ENCODE measurements around the gene PADI3.

The PADI3 gene

GRCh38 chr1:17306921-17307320 lies 58.0 kb downstream of the PADI3 start:
- H3K27me3 ChIP-seq (ENCODE audit: control insufficient read depth, insufficient read depth, low read length), result peaks cover 11% of the 10 kb centered on the region

GRCh38 chr1:17307329-17307728 lies 58.4 kb downstream of the PADI3 start:
- H3K36me3 ChIP-seq (ENCODE audit: control insufficient read depth, insufficient read depth, low read length), result no peaks in the 10 kb centered on the region
- no peak overlapping the region for H3K27ac ChIP-seq (ENCODE audit: low read depth, low read length)
- H3K27me3 ChIP-seq (ENCODE audit: control insufficient read depth, insufficient read depth, low read length), result peaks cover 11% of the 10 kb centered on the region
- no peaks in the 10 kb centered on the region for H3K4me1 ChIP-seq (ENCODE audit: control insufficient read depth, insufficient read depth, low read length)
- H3K4me3 ChIP-seq (ENCODE audit: low read length), result no peak overlapping the region
- H3K9ac ChIP-seq (ENCODE audit: low read length), result no peak overlapping the region

More at GRCh38 chr1:17306921-17307320, 58.0 kb downstream of the PADI3 start:
- Histone ChIP-seq H3K4me3 (ENCODE audit: low read length) (no peak overlapping the region), H3K4me1 (ENCODE audit: control insufficient read depth, insufficient read depth, low read length) (no peaks in the 10 kb centered on the region), H3K9ac (ENCODE audit: low read length) (no peak overlapping the region), H3K36me3 (ENCODE audit: control insufficient read depth, insufficient read depth, low read length) (no peaks in the 10 kb centered on the region), H3K27ac (ENCODE audit: low read depth, low read length) (no peak overlapping the region)

GRCh38 chr1:17307946-17308345 lies 59.0 kb downstream of the PADI3 start, which contains the start of gene PADI4:
TSS of gene PADI4 (plus strand) at chr1:17308197. CDS start at chr1:17308223, 26 bp downstream.
- no peaks in the 10 kb centered on the region for H3K4me1 ChIP-seq (ENCODE audit: control insufficient read depth, insufficient read depth, low read length)
- no peaks in the 10 kb centered on the region for H3K36me3 ChIP-seq (ENCODE audit: control insufficient read depth, insufficient read depth, low read length)
- no peak within 1 kb of the TSS for H3K27ac ChIP-seq (ENCODE audit: low read depth, low read length)
- no peak within 1 kb of the TSS for H3K4me3 ChIP-seq (ENCODE audit: low read length)
- H3K27me3 ChIP-seq (ENCODE audit: control insufficient read depth, insufficient read depth, low read length), result peaks cover 11% of the 10 kb centered on the region
- no peak within 1 kb of the TSS for H3K9ac ChIP-seq (ENCODE audit: low read length)

- Histone ChIP-seq H3K27ac (ENCODE audit: low read depth, low read length) (no peak overlapping the region), H3K9ac (ENCODE audit: low read length) (no peak overlapping the region), H3K36me3 (ENCODE audit: control insufficient read depth, insufficient read depth, low read length) (no peaks in the 10 kb centered on the region), H3K4me3 (ENCODE audit: low read length) (no peak overlapping the region), H3K4me1 (ENCODE audit: control insufficient read depth, insufficient read depth, low read length) (no peaks in the 10 kb centered on the region), H3K27me3 (ENCODE audit: control insufficient read depth, insufficient read depth, low read length) (peaks cover 11% of the 10 kb centered on the region)
Measured at GRCh38 chr1:17308593-17308992, 59.7 kb downstream of the PADI3 start.

- Histone ChIP-seq H3K4me1 (ENCODE audit: control insufficient read depth, insufficient read depth, low read length) (no peaks in the 10 kb centered on the region), H3K4me3 (ENCODE audit: low read length) (no peak overlapping the region), H3K9ac (ENCODE audit: low read length) (no peak overlapping the region), H3K36me3 (ENCODE audit: control insufficient read depth, insufficient read depth, low read length) (no peaks in the 10 kb centered on the region), H3K27me3 (ENCODE audit: control insufficient read depth, insufficient read depth, low read length) (peaks cover 11% of the 10 kb centered on the region), H3K27ac (ENCODE audit: low read depth, low read length) (no peak overlapping the region)
Measured at GRCh38 chr1:17309426-17310067, 60.6 kb downstream of the PADI3 start.

- Histone ChIP-seq H3K4me3 (ENCODE audit: low read length) (no peak overlapping the region), H3K36me3 (ENCODE audit: control insufficient read depth, insufficient read depth, low read length) (no peaks in the 10 kb centered on the region), H3K27ac (ENCODE audit: low read depth, low read length) (no peak overlapping the region), H3K9ac (ENCODE audit: low read length) (no peak overlapping the region), H3K27me3 (ENCODE audit: control insufficient read depth, insufficient read depth, low read length) (peaks cover 11% of the 10 kb centered on the region), H3K4me1 (ENCODE audit: control insufficient read depth, insufficient read depth, low read length) (no peaks in the 10 kb centered on the region)
Measured at GRCh38 chr1:17310068-17310640, 61.3 kb downstream of the PADI3 start.

GRCh38 chr1:17313530-17314309 lies 64.8 kb downstream of the PADI3 start:
- Histone ChIP-seq H3K36me3 (ENCODE audit: control insufficient read depth, insufficient read depth, low read length) (no peaks in the 10 kb centered on the region), H3K9ac (ENCODE audit: low read length) (no peak overlapping the region), H3K27me3 (ENCODE audit: control insufficient read depth, insufficient read depth, low read length) (peaks cover 3% of the 10 kb centered on the region), H3K27ac (ENCODE audit: low read depth, low read length) (no peak overlapping the region), H3K4me1 (ENCODE audit: control insufficient read depth, insufficient read depth, low read length) (no peaks in the 10 kb centered on the region), H3K4me3 (ENCODE audit: low read length) (no peak overlapping the region)

GRCh38 chr1:17314491-17314971 lies 65.6 kb downstream of the PADI3 start:
- Histone ChIP-seq H3K9ac (ENCODE audit: low read length) (no peak overlapping the region), H3K4me3 (ENCODE audit: low read length) (no peak overlapping the region), H3K27me3 (ENCODE audit: control insufficient read depth, insufficient read depth, low read length) (peaks cover 3% of the 10 kb centered on the region), H3K4me1 (ENCODE audit: control insufficient read depth, insufficient read depth, low read length) (no peaks in the 10 kb centered on the region), H3K27ac (ENCODE audit: low read depth, low read length) (no peak overlapping the region), H3K36me3 (ENCODE audit: control insufficient read depth, insufficient read depth, low read length) (no peaks in the 10 kb centered on the region)

GRCh38 chr1:17315542-17316130 lies 66.7 kb downstream of the PADI3 start:
- Histone ChIP-seq H3K36me3 (ENCODE audit: control insufficient read depth, insufficient read depth, low read length) (no peaks in the 10 kb centered on the region), H3K27ac (ENCODE audit: low read depth, low read length) (no peak overlapping the region), H3K4me3 (ENCODE audit: low read length) (no peak overlapping the region), H3K4me1 (ENCODE audit: control insufficient read depth, insufficient read depth, low read length) (no peaks in the 10 kb centered on the region), H3K9ac (ENCODE audit: low read length) (no peak overlapping the region), H3K27me3 (ENCODE audit: control insufficient read depth, insufficient read depth, low read length) (no peaks in the 10 kb centered on the region)

- Histone ChIP-seq H3K4me3 (ENCODE audit: low read length) (no peak overlapping the region), H3K27me3 (ENCODE audit: control insufficient read depth, insufficient read depth, low read length) (no peaks in the 10 kb centered on the region), H3K9ac (ENCODE audit: low read length) (no peak overlapping the region), H3K36me3 (ENCODE audit: control insufficient read depth, insufficient read depth, low read length) (no peaks in the 10 kb centered on the region), H3K27ac (ENCODE audit: low read depth, low read length) (no peak overlapping the region), H3K4me1 (ENCODE audit: control insufficient read depth, insufficient read depth, low read length) (no peaks in the 10 kb centered on the region)
Measured at GRCh38 chr1:17316704-17317103, 67.8 kb downstream of the PADI3 start.

GRCh38 chr1:17318262-17318661 lies 69.4 kb downstream of the PADI3 start:
- H3K9ac ChIP-seq (ENCODE audit: low read length), result no peak overlapping the region
- no peaks in the 10 kb centered on the region for H3K27me3 ChIP-seq (ENCODE audit: control insufficient read depth, insufficient read depth, low read length)
- H3K27ac ChIP-seq (ENCODE audit: low read depth, low read length), result no peak overlapping the region
- no peaks in the 10 kb centered on the region for H3K36me3 ChIP-seq (ENCODE audit: control insufficient read depth, insufficient read depth, low read length)
- H3K4me3 ChIP-seq (ENCODE audit: low read length), result no peak overlapping the region
- no peaks in the 10 kb centered on the region for H3K4me1 ChIP-seq (ENCODE audit: control insufficient read depth, insufficient read depth, low read length)

- no peak overlapping the region for H3K9ac ChIP-seq (ENCODE audit: low read length)
- H3K4me3 ChIP-seq (ENCODE audit: low read length), result no peak overlapping the region
- H3K4me1 ChIP-seq (ENCODE audit: control insufficient read depth, insufficient read depth, low read length), result no peaks in the 10 kb centered on the region
- no peak overlapping the region for H3K27ac ChIP-seq (ENCODE audit: low read depth, low read length)
- H3K27me3 ChIP-seq (ENCODE audit: control insufficient read depth, insufficient read depth, low read length), result no peaks in the 10 kb centered on the region
- no peaks in the 10 kb centered on the region for H3K36me3 ChIP-seq (ENCODE audit: control insufficient read depth, insufficient read depth, low read length)
Measured at GRCh38 chr1:17319561-17320350, 70.9 kb downstream of the PADI3 start.

Data from rectal smooth muscle tissue (tissue), 1 donor.